CD4-positive, alpha-beta T cell treated with Interleukin-1 beta for 1 hour (primary cell): ENCODE data around the gene NDUFB3.
A peak's percentile ranks its signal among the peaks of the same experiment; 100 is the strongest.
"Not testable (repeated sequence)": the region's sequence is repeated elsewhere in the genome, so short reads cannot be mapped to it uniquely, and the experiment has no call there.

Experiments
- DNase-seq, 2 donors: peaks; one replicate each; pipeline ENCODE4 v3.0.0-alpha.2; 2020 to 2022

Gene NDUFB3

DNA sequence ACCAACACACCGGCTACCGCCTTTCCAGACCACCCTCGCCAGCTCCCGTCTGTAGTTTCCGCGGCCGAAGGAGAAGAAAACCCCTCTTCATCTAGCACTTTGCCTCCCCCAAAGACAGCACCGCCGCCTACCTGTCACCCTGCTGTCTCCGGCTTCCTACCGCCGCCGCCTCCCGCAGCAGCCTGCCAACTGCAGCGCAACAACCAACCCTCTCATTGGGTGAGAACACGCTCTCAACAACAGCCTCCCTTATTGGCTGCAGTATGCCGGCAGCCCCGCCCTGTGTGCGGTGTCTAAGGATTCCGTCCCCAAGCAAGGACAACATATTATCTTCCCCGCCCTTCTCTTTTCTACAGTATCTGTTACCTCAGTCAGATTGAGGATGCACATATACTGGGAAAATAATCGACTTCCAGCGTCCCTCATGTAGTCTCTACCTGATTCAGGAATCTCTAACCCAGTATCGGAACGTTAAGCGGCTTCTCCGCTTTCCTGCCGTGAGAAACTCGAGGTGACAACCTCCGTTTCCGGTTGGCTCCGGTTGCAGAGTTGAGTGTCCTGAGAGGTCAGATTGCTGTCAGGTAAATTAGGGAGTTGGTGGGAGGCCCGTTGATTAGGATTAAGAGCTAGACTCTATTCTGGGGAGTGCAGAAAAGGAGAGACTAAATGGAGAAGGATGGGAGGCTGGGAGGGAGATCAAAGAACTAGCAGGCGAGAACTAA is at the start of gene NDUFB3, which contains the start of gene HYCC2:
Gene NDUFB3 (plus strand): TSS at position 523 of the 722 bp plus-strand sequence. CDS start 6,882 bp downstream, outside the sequence.
Gene HYCC2 (minus strand): TSS at position 193 of the 722 bp plus-strand sequence. CDS start 47,662 bp downstream, outside the sequence.
- peak; percentile 94 to 96 for DNase-seq

DNA sequence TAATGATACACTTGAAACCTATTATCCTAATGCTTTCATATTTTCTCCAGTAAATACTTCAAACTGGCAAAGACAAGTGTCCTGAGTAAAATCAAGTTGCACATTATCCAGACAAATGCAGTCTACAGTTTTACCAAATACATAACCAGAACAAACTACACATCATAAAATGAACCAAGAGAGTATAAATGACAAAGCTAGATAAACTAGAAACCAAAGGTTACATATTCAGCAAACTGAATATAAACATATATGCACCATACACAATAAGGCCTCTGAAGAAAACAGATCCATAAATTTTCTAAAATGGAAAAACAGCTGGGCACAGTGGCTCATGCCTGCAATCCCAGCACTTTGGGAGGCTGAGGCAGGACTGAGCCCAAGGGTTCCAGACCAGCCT is 47.3 kb upstream of the NDUFB3 start:
- no peak for DNase-seq

DNA sequence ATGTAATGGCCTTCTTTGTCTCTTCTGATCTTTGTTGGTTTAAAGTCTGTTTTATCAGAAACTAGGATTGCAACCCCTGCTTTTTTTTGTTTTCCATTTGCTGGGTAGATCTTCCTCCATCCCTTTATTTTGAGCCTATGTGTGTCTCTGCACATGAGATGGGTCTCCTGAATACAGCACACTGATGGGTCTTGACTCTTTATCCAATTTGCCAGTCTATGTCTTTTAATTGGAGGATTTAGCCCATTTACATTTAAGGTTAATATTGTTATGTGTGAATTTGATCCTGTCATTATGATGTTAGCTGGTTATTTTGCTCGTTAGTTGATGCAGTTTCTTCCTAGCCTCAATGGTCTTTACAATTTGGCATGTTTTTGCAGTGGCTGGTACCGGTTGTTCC is 37.4 kb upstream of the NDUFB3 start:
- DNase-seq = not testable (repeated sequence)

DNA sequence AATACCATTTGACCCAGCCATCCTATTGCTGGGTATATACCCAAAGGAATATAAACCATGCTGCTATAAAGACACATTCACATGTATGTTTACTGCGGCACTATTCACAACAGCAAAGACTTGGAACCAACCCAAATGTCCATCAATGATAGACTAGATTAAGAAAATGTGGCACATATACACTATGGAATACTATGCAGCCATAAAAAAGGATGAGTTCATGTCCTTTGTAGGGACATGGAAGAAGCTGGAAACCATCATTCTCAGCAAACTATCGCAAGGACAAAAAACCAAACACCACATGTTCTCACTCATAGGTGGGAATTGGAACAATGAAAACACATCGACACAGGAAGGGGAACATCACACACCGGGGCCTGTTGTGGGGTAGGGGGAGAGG is 33.4 kb upstream of the NDUFB3 start:
- not testable (repeated sequence) for DNase-seq

DNA sequence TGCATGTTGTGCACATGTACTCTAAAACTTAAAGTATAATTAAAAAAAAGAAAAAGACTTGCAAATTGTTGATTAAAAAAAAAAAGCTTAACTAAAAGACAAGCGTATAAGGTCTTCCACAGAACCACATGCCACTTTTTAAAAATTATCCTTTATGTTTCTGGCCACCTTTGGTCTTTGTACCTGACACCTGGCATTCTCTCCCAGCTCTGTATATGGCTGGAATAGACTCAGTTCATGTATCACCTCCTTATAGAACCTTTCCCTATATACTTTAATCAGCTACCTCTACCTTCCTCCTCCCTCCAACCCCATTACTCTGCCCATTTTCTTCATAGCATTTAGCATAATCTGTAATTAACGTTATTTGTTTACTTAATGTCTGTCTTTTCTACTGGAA is 32.9 kb upstream of the NDUFB3 start:
- no peak for DNase-seq

DNA sequence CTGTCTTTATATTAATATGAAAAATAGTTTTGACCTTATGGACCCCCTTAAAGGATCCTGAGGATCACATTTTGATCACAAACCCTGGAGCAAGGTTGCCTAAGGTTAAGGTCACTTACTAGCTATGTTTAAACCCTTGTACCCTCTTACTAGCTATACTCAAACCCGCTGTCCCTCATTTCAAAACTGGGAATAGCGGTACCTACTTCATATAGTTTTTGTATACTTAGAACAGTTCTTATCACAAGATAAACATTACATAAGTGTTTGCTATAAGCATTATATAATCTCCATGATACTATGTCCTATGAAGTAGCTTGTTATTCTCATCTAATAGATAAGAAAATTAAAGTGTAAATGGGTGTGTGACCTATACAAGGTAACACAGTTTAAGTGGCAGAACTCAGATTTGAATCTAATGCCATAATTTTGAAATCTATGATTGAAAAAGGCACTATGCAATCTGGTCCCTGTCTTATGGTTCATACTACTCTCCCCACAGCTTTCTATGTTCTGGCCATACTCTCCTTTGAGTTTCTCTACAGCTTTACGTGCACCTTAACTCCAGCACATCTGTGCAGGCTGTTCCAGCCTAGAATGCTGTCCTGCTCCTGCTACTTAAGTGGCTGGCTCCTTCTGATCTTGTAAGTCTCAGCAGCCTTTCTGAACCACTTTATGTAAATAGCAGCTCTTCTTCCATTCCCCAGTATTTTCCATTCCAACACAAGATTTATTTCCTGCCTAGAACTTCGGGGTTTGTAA is 30.8 kb upstream of the NDUFB3 start:
- no peak for DNase-seq

DNA sequence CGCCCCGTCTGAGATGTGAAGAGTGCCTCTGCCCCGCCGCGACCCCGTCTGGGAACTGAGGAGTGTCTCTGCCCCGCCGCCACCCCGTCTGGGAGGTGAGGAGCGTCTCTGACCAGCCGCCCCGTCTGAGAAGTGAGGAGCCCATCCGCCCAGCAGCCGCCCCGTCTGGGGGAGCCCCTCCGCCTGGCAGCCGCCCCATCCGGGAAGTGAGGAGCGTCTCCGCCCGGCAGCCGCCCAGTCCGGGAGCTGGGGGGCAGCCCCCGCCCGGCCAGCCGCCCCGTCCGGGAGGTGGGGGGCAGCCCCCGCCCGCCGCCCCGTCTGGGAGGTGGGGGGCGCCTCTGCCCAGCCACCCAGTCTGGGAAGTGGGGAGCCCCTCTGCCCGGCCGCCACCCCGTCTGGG is 29.4 kb upstream of the NDUFB3 start:
- DNase-seq = not testable (repeated sequence)

DNA sequence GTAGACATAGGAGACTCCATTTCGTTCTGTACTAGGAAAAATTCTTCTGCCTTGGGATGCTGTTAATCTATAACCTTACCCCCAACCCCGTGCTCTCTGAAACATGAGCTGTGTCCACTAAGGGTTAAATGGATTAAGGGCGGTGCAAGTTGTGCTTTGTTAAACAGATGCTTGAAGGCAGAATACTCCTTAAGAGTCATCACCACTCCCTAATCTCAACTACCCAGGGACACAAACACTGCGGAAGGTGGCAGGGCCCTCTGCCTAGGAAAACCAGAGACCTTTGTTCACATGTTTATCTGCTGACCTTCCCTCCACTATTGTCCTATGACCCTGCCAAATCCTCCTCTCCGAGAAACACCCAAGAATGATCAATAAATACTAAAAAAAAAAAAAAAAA is 28.8 kb upstream of the NDUFB3 start:
- DNase-seq = not testable (repeated sequence)

DNA sequence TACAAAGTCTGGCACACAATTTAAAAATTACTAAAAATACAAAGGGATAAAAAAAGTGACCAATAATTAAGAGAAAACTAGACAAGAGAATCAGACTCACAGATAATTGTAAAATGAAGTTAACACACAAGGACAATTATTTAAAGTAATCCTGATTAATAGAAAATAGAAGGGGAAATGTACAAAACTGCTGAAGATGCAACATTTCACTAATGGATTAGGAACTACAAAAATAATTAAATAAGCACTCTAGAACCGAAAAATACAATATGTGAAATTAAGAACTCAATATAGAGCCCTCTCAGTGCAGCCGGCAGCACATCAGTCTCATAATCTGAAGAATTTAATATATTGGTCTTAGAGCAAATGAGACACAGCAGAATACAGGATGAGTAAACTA is 24.9 kb upstream of the NDUFB3 start:
- no peak for DNase-seq

DNA sequence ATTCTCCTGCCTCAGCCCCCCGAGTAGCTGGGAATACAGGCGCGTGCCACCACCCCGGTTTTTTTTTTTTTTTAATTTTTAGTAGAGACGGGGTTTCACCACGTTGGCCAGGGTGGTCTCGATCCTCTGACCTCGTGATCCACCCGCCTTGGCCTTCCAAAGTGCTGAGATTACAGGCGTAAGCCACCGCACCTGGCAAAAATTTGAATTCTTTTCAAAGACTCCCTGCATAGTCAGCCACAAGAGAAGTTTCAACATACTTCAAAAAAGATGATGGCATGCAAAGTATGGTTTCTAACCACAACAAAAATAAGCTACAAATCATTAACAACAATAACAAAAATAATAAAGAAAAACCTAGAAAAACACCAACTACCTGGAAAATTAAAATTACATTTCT is 22.3 kb upstream of the NDUFB3 start:
- DNase-seq = no peak

DNA sequence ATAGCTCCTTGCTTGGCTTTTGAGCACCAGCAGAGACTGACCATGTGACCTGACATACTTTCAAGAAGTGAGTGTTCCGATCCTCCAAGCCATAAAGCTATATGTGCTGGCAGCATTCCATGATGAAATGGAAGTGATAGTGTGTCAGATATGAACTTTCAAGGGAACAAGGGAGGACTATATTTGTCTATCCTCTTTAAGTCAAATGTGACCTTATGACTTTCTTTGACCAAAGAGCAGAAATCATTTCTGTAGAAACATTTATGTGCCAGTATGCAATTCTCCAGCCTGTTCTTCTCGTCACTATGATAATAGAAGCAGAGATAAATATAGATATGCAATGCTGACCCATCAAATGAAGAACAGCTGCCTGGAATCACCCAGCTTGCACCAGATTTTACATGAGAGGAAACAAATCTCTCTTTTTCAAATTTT is 14.7 kb upstream of the NDUFB3 start:
- DNase-seq = no peak

DNA sequence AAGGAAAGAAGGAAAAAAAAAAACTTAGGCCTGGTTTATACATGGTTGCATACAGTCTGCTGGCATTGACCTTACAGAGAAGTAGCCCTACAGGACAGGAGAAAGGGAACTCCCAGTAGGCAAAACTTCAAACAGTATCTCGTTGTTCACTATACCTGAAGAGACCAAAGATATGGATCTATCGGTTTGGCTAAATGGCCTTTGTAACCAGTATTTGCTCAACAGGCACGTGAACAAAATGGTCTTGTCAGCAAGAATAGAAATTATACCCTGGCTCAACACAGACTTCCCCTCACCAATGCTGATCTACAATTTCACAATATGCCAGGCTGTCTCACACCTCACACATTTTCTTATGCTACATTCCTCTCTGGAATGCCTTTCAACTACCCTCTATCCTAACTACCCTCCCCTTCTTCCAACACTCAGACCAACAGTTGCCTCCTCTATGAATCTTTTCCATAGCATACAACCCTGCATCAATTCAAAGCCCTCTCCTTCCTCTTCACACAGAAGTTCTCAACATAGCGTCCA is 14.0 kb upstream of the NDUFB3 start:
- DNase-seq = no peak

DNA sequence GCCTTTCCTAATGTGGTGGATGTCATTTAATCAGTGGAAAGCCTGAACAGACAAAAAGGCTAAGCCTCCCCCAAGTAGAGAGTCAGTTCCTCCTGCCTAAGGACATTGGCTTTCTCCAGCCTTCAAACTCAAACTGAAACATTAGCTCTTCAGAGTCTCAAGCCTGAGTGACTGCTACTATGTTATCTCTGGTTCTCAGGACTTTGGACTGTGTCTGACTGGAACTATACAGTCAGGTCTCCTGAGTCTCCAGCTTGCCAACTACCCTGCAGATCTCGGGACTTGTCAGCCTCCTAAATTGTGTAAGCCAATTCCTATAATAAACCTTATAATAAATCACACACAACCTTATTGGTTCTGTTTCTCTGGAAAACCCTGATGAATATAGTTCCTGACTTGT is 12.9 kb upstream of the NDUFB3 start:
- DNase-seq = no peak

DNA sequence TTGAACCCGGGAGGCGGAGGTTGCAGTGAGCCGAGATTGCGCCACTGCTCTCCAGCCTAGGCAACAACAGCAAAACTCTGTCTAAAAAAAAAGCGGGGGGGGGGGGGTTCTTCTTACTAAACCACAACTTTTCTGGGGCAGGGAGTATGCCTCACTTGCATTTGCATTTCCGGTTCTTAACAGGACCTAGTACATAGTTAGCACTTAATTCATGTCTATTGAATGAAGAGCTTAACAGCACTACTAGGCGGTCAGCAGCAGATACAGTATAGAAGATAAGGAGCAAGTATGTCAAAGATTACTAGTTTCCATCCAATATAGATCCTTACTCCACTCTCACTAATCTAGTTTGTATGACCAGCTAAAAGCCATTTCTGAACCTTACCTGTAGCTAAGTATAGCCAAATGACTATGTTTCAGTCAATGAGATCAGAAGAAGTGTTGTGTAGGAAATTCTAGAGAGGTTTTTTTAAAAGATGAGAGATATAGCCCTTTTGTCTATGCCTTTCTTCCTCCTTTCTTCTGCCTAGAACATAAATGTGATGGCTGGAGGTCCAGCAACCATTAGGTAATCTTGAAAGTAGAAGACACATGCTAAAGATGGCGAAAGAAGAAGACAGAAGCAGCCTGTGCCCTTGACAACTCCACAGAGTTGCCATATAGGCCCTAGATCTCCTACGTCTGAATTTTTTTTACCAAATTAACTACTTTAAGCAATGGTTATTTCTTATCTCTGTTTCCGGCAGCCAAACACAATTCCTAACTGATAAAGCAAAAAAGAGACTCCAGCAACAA is 11.6 kb upstream of the NDUFB3 start:
- DNase-seq = no peak

DNA sequence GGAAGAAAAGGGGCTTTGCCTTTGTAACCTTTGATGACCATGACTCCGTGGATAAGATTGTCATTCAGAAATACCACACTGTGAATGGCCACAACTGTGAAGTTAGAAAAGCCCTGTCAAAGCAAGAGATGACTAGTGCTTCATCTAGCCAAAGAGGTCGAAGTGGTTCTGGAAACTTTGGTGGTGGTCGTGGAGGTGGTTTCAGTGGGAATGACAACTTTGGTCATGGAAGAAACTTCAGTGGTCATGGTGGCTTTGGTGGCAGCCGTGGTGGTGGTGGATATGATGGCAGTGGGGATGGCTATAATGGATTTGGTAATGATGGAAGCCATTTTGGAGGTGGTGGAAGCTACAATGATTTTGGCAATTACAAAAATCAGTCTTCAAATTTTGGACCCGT is 8.3 kb upstream of the NDUFB3 start:
- DNase-seq = not testable (repeated sequence)

DNA sequence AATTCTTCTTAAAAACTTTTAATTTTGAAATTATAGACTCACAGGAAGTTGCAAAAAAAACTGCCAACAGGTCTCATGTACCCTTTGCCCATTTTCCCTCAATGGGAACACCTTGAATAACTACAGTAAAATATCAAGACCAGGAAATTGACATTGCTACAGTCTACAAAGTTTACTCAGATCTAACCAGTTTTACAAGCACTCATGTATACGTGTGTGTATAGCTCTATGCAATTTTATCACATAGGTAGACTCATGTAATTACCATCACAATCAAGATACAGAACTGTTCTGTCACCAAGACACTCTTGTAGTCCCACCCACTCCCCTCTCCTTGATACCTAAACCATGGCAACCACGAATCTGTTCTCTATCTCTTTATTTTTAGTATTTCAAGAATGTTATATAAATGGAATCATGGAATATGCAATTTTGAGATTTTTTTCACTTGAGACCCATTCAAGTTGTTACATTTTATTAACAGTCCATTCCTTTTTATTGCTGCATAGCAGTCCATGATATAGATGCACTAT is 6.9 kb upstream of the NDUFB3 start:
- DNase-seq = no peak

DNA sequence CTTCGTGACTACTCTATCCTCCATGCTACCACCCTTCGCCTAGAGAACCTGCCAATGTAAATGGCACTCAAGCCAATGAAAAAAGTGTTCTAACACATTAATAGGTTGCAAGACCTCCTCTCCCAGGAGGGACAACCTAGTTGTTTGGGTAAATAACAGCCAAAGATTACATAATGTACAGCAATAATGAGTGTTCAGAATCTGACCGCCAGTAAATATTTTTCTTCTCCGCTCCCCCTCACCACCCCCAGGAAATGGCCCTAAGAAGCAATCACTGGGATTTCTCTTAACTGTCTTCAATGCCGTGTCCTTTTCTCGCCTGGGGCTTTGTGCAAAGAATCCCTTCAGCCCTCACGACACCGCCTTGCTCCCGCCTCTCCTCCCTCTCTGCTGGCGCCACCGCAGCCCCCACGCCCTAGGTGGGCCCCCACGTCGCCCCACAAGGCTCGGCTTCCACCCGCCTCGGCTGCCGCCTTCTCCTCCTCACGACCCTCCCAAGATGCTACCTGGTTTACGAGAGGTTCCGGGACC is 788 bp upstream of the NDUFB3 start:
- DNase-seq = no peak

DNA sequence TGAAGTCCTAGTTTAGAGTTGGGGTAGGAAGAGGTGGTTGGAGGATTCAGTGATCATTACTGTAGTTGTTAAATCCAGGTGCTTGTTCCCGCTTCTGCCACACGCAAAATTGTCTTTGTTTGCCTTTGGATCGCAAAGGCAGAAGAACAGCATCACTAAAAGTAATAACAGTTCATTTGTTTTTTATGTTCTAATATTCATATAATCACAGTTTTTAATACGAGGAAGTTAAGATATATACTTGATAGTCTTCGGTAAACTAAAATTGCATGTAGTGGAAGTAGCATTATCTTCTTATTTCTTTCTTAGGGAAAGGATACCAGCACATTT is 365 bp downstream of the NDUFB3 start:
- no peak for DNase-seq

DNA sequence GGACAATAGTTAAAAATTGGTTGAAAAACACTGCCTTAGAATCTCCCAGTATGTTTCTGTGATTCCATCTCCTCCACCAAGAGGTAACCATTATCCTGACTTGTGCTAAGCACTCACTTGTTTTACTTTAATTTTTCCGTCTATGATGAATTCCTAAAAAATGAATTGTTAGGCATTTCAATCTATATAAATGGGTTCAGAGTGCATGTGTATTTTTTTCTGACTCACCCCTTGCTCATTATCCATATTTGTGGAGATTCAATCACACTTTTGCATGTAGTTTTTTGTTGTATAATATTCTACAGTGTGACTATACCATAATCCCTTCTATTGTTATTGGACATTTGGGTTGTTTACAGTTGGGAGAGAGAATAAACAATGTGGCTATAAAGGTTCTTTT is 1.3 kb downstream of the NDUFB3 start:
- DNase-seq = no peak

DNA sequence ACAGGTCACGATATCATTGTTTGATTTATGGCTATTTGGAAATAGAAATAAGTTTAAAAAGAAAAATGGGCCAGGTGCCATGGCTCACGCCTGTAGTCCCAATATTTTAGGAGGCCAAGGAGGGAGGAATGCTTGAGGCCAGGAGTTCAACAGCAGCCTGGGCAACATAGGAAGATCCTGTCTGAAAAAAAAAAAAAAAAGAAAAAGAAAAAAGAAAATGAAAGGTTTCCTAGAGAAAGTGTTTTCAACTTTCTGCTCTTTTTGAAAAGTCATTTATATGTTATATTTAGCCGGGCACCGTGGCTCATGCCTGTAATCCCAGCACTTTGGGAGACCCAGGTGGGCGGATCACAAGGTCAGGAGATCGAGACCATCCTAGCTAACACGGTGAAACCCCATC is 3.2 kb downstream of the NDUFB3 start:
- no peak for DNase-seq

DNA sequence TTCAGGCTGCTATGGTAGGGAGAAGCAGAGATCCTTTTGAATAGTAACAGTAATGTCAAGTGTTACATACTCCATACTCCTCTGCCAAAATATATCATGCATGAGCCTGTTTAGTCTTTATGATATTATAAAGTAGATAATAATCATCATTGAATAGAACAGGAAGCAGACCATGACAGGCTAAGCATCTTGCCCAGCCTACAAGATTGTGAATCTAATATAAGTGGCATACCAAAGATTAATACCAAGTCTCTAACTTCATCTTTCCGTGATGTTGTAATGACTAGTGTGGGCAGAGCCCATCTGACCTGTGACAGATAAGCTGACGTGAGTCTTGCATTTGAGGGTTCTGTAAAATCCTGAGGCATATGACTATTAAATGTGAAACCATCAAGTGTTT is 13.1 kb downstream of the NDUFB3 start:
- no peak for DNase-seq

DNA sequence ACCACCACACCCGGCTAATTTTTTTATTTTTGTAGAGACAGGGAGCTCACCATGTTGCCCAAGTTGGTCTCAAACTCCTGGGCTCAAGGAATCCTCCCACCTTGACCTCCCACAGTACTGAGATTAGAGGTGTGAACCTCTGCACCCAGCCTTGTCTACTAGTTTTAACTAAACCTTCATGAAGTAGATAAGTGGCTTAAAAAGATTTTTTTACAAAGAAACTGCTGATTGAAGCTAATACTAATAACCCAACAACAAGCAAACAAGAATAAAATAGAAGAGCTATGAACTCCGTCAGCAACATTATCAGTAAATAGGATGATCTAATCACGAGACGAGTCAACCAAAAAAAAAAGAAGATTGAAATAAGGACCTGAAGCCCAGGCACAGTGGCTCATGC is 18.8 kb downstream of the NDUFB3 start:
- no peak for DNase-seq

DNA sequence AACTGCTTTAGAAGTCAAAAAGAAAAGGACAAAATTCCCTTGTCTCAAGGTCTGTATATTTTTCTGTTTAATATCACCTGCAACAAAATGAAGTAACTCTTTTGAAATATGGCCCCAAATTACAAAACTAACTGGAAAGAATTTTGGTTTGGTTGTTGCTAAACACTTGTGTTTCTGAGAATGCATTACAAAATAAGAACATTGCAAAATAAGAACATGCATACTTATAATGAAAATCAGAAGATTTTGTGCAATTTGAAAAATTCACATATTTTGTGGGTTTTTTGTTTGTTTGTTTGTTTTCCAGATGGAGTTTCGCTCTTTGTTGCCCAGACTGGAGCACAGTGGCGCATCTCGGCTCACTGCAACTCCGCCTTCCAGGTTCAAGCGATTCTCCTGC is 21.8 kb downstream of the NDUFB3 start:
- no peak for DNase-seq
